Uterus (tissue), 4 donors: Measurements from ENCODE around the gene TMEM125. TPM values are rescaled to one million over a fixed set of nuclear protein-coding genes. Genes with fewer than 3 reads are reported as not detected.

Source experiments
- DNase-seq, 2 donors: peaks; one replicate each; pipeline ENCODE4 v3.0.0-alpha.2; 2019 to 2020
- H3K27ac ChIP-seq, 2 donors: fragments of 200-600 bp; sonication (generic); 1 replicate in 1 of 2; 2 replicates in 1 of 2; pipeline ENCODE4 v1.5.1; 2016 to 2018
- H3K27me3 ChIP-seq, 2 donors: fragments of 200-600 bp; sonication (generic); one replicate each; pipeline ENCODE4 v1.5.1; 2018 to 2019; ENCODE audit warnings: control low read depth in 1 of 2
- H3K36me3 ChIP-seq, 2 donors: fragments of 200-600 bp; sonication (generic); one replicate each; pipeline ENCODE4 v1.5.1; 2019; ENCODE audit warnings: control low read depth in 1 of 2
- H3K4me1 ChIP-seq, 2 donors: fragments of 200-600 bp; sonication (generic); one replicate each; pipeline ENCODE4 v1.5.1; 2018 to 2019; ENCODE audit warnings: control low read depth in 1 of 2
- H3K4me3 ChIP-seq, 2 donors: fragments of 200-600 bp; sonication (generic); 1 replicate in 1 of 2; 2 replicates in 1 of 2; pipeline ENCODE4 v1.5.1; 2018 to 2019; ENCODE audit warnings: mild to moderate bottlenecking in 1 of 2
- H3K9me3 ChIP-seq, 2 donors: fragments of 200-600 bp; sonication (generic); one replicate each; pipeline ENCODE4 v1.5.1; 2019; ENCODE audit warnings: control low read depth in 1 of 2
- CTCF ChIP-seq, 4 experiments: fragments of 200-600 bp in 2 of 4; fragments of 450-650 bp in 2 of 4; sonication (generic) in 2 of 4; IDR thresholded peaks; one replicate each; pipeline ENCODE4 v1.5.1; 2016 to 2019; ENCODE audit warnings: antibody characterized with exemption in 4 of 4, mild to moderate bottlenecking in 2 of 4, moderate library complexity in 1 of 4
- POLR2A ChIP-seq, 2 donors: fragments of 450-650 bp; IDR thresholded peaks; one replicate each; pipeline ENCODE4 v1.6.1; 2016; ENCODE audit warnings: antibody characterized with exemption in 2 of 2, mild to moderate bottlenecking in 1 of 2, moderate library complexity in 1 of 2
- intact Hi-C: fragments of 100-400 bp; cut with DNase I; formaldehyde crosslinking; loops from one replicate; pipeline ENCODE4 v1.15.1; 2023; ENCODE audit warnings: low total_unique reads
- total RNA-seq, 4 donors: library from RNA; depleted of rRNA in 3 of 4; stranded (reverse); fragments of >200 nt in 3 of 4; gene quantifications; one replicate each; pipeline versions ENCODE4 v1.1.0 to v1.2.4, GENCODE V29; 2014 to 2023
- donor health status: DM: yes; HTN: yes; CAD: no.

The TMEM125 gene
- total RNA-seq, 4 donors from 2014 or later: 0.55 to 3.6 TPM; not detected in 2

- Histone ChIP-seq H3K4me1 (no peaks in the 10 kb centered on the region), H3K27me3 (no peaks in the 10 kb centered on the region), H3K36me3 (no peaks in the 10 kb centered on the region), H3K4me3 (no peak overlapping the region), H3K27ac (no peak overlapping the region), H3K9me3 (no peaks in the 10 kb centered on the region)
- TF ChIP-seq POLR2A (IDR thresholded peaks at IDR 0.05) (no peak), CTCF (IDR thresholded peaks at IDR 0.05) (no peak)
- DNase-seq: no peak
- intact Hi-C loops: no loop called here
Observed at GRCh38 chr1:43273708-43274107, 3.9 kb downstream of the TMEM125 start.

GRCh38 chr1:43274125-43274803, 4.5 kb downstream of the TMEM125 start:
- Histone ChIP-seq H3K27ac (no peak overlapping the region), H3K9me3 (no peaks in the 10 kb centered on the region), H3K36me3 (no peaks in the 10 kb centered on the region), H3K4me1 (no peaks in the 10 kb centered on the region), H3K27me3 (no peaks in the 10 kb centered on the region), H3K4me3 (no peak overlapping the region)
- intact Hi-C loops: no loop called here
- DNase-seq: peak in 1 of 2 donors; percentile 22
- TF ChIP-seq CTCF (IDR thresholded peaks at IDR 0.05): no peak
- TF ChIP-seq POLR2A (IDR thresholded peaks at IDR 0.05): no peak

GRCh38 chr1:43274804-43275180, 5.0 kb downstream of the TMEM125 start:
- intact Hi-C loops: no loop called here
- TF ChIP-seq POLR2A (IDR thresholded peaks at IDR 0.05) (no peak), CTCF (IDR thresholded peaks at IDR 0.05) (no peak)
- Histone ChIP-seq H3K27me3 (no peaks in the 10 kb centered on the region), H3K9me3 (no peaks in the 10 kb centered on the region), H3K4me1 (no peaks in the 10 kb centered on the region), H3K4me3 (no peak overlapping the region), H3K36me3 (no peaks in the 10 kb centered on the region), H3K27ac (no peak overlapping the region)
- DNase-seq: no peak

DNA sequence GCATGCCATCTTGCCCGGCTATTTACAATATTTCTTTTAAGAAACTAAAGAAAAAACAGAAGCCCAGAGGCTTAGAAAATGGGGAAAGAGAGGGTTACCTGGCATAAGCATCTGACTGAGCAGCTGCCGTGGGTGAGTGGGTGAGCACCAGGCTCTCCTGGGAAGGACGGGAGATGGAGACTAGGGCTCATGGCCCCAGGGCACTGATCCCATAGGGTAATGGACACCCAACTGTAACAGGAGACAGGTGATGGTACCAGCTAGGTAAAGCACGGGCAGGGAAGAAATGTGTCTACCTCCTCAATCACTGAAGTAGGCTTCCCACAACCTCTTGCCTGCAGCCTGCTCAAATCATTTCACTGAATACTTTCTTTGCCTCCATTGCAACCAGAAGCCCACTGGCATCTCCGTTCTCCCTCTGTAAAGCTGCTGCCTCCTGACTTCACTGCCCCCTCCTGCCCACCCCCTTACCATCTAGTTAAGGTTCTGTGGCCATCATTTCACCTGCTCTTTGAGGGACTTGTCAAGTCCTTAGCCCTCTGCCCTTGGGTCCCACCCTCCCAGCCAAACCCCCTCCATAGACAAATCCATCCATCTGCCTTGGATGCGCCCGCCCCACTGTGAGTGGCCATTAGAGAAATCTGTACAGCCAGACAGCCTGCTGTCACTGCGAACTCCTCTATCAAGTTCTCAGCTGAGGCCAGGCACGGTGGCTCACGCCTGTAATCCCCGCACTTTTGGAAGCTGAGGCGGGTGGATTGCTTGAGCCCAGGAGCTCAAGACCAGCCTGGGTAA, 6.2 kb downstream of the TMEM125 start:
- peak in 1 of 2 donors; percentile 3 for DNase-seq
- Histone ChIP-seq H3K36me3 (no peaks in the 10 kb centered on the region), H3K27ac (no peak overlapping the region), H3K27me3 (no peaks in the 10 kb centered on the region), H3K4me1 (no peaks in the 10 kb centered on the region), H3K4me3 (no peak overlapping the region), H3K9me3 (no peaks in the 10 kb centered on the region)
- intact Hi-C loops: no loop called here
- TF ChIP-seq CTCF (IDR thresholded peaks at IDR 0.05): no peak

DNA sequence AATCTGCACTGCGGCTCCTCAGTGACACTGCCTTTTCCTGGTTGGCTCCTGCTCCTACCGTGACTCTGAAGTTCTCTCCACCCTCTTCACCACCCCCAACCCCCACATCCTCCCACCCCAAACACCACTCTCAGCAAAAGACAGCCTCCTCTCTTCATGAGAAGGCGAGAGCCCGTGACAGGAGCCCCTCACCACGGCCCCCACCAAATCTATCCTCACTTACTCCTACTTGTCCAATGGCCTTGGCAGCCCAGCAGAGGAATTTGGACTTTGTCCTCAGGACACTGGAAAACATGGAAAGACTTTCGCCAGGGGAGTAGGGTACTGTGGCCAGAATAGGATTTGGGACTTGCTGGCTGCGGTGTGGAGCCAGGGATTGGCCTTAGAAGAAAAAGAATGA, 6.9 kb downstream of the TMEM125 start:
- peak in 1 of 2 donors; percentile 7 for DNase-seq
- Histone ChIP-seq H3K4me1 (no peaks in the 10 kb centered on the region), H3K36me3 (no peaks in the 10 kb centered on the region), H3K27me3 (no peaks in the 10 kb centered on the region), H3K4me3 (no peak overlapping the region), H3K27ac (no peak overlapping the region), H3K9me3 (no peaks in the 10 kb centered on the region)
- intact Hi-C loops: no loop called here
- TF ChIP-seq POLR2A (IDR thresholded peaks at IDR 0.05): no peak
- TF ChIP-seq CTCF (IDR thresholded peaks at IDR 0.05): no peak
